K562 (cell line): ENCODE measurements around the gene ZNF628. TPM values are rescaled to one million over a fixed set of nuclear protein-coding genes. Genes with fewer than 3 reads are reported as not detected.
A peak's percentile ranks its signal among the peaks of the same experiment; 100 is the strongest.

Experiments
- ADNP ChIP-seq: fragments of 200-800 bp; sonication (Bioruptor generic); IDR thresholded peaks from 2 replicates; pipeline ENCODE4 v1.6.1; 2016; ENCODE audit warnings: missing genetic modification characterization, missing compliant biosample characterization
- BCOR ChIP-seq: fragments of 450-650 bp; IDR thresholded peaks from 2 replicates; pipeline ENCODE4 v1.6.1; 2016
- E2F8 ChIP-seq: fragments of 450-650 bp; IDR thresholded peaks from 2 replicates; pipeline ENCODE4 v1.7.1; 2018; ENCODE audit warnings: mild to moderate bottlenecking, low read depth; ENCODE audit not compliant: partially characterized antibody
- ELF1 ChIP-seq: fragments of 200-800 bp; sonication (Bioruptor generic); IDR thresholded peaks from 2 replicates; pipeline ENCODE4 v1.6.1; 2016; ENCODE audit warnings: missing genetic modification characterization, missing compliant biosample characterization
- HDAC2 ChIP-seq: fragments of 450-650 bp; IDR thresholded peaks from 2 replicates; pipeline ENCODE4 v1.6.1; 2016; ENCODE audit warnings: mild to moderate bottlenecking
- KDM1A ChIP-seq, 2 experiments: fragments of 450-650 bp; IDR thresholded peaks; 2 replicates each; pipeline ENCODE4 v1.6.1; 2016; ENCODE audit warnings: mild to moderate bottlenecking in 2 of 2
- RFX5 ChIP-seq: IDR thresholded peaks from 2 replicates; pipeline ENCODE4 v1.6.1; 2011; ENCODE audit warnings: low read depth, mild to moderate bottlenecking, improper control_type of control experiment, low read length
- SIN3A ChIP-seq, 2 experiments: fragments of 150-350 bp in 1 of 2; IDR thresholded peaks; 2 replicates each; pipeline ENCODE4 v1.6.1; 2011 to 2016; ENCODE audit warnings: borderline replicate concordance in 2 of 2, low read depth in 2 of 2, low read length in 2 of 2, mild to moderate bottlenecking in 2 of 2, moderate library complexity in 2 of 2; ENCODE audit not compliant: control insufficient read depth in 1 of 2
- SMARCA5 ChIP-seq: fragments of 450-650 bp; IDR thresholded peaks from 2 replicates; pipeline ENCODE4 v1.6.1; 2016
- THRA ChIP-seq: fragments of 450-650 bp; IDR thresholded peaks from 2 replicates; pipeline ENCODE4 v1.6.1; 2017; ENCODE audit warnings: mild to moderate bottlenecking, moderate library complexity
- ZNF263 ChIP-seq: sonication (generic); formaldehyde crosslinking; IDR thresholded peaks from 2 replicates; pipeline ENCODE4 v1.8.0; 2022; ENCODE audit warnings: mild to moderate bottlenecking, missing genetic modification reagents, borderline replicate concordance
- polyA plus RNA-seq, 8 experiments: library from polyadenylated mRNA; depleted of rRNA in 4 of 8; stranded (reverse) in 5 of 8; unstranded in 3 of 8; fragments of >200 nt; fragmentation: Nextera tagmentation in 2 of 8; fragmentation: Illumina TruSeq in 1 of 8; extraction: Ambion mirVana in 2 of 8; extraction: Trizol in 1 of 8; gene quantifications; 2 replicates each; pipeline versions ENCODE4 v1.2.1 to v1.2.3, GENCODE V29; 2011 to 2014; ENCODE audit warnings: inconsistent platforms in 1 of 8, missing spikeins in 1 of 8
- total RNA-seq, 7 experiments: library from RNA; depleted of rRNA in 6 of 7; stranded (reverse); fragments of >200 nt in 6 of 7; fragmentation: Illumina TruSeq in 2 of 7; extraction: Trizol in 2 of 7; gene quantifications; 2 replicates each; pipeline versions ENCODE4 v1.2.1 to v1.2.3, GENCODE V29; 2011 to 2021; ENCODE audit warnings: low replicate concordance in 1 of 7
- TF ChIP-seq, protein P1 (sequence below): fragments of 250-450 bp; sonication (Bioruptor Pico); IDR thresholded peaks from 2 replicates; pipeline ENCODE4 v1.8.0; 2022; ENCODE audit warnings: inconsistent platforms

Gene ZNF628
- total and polyA plus RNA-seq, 9 of the 15 experiments (the other 6 are each of a cell fraction or from before 2014, with no cell fraction given) = 0.13 to 13.6 (median 2.2) TPM; not detected in 3

- TF ChIP-seq E2F8 = no peak
- TF ChIP-seq ELF1 (tag) = no peak
- peak; percentile 61 for TF ChIP-seq SMARCA5
- TF ChIP-seq HDAC2 = peak; percentile 67; the same call in 1 of the 2 replicates
- 0 out of 2 replicates have a peak, but pooled peaks have one; percentile 25 for TF ChIP-seq ZNF263 (CRISPR knock-in tag)
- TF ChIP-seq RFX5 = no peak
- no peak for TF ChIP-seq THRA
- TF ChIP-seq SIN3A (IDR thresholded peaks at IDR 0.05; ENCODE audit: borderline replicate concordance in 2 of 2, control insufficient read depth in 1 of 2, low read depth in 2 of 2, low read length in 2 of 2) = 0 out of 4 replicates have a peak, but pooled peaks of 1 of the 2 experiments have one; percentile 19
- TF ChIP-seq BCOR = peak; percentile 89
- peak; percentile 57; the same call in 1 of the 2 replicates for TF ChIP-seq ADNP (tag)
- peak in 1 of 2 experiments; percentile 77; a peak in 2 of 4 replicates for TF ChIP-seq KDM1A (IDR thresholded peaks at IDR 0.05)
- TF ChIP-seq, protein P1, sequence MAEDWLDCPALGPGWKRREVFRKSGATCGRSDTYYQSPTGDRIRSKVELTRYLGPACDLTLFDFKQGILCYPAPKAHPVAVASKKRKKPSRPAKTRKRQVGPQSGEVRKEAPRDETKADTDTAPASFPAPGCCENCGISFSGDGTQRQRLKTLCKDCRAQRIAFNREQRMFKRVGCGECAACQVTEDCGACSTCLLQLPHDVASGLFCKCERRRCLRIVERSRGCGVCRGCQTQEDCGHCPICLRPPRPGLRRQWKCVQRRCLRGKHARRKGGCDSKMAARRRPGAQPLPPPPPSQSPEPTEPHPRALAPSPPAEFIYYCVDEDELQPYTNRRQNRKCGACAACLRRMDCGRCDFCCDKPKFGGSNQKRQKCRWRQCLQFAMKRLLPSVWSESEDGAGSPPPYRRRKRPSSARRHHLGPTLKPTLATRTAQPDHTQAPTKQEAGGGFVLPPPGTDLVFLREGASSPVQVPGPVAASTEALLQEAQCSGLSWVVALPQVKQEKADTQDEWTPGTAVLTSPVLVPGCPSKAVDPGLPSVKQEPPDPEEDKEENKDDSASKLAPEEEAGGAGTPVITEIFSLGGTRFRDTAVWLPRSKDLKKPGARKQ (CRISPR knock-in tag) = no peak
These were observed 11.7 kb downstream of the ZNF628 start, which contains the start of gene SSC5D (continued) for GRCh38 chr19:55487924-55488687.
